IPS-15b (cell line): Measurements from ENCODE around the gene GRK2.

ENCODE experiments used
- H3K27me3 ChIP-seq: one replicate; pipeline ENCODE4 v1.6.1; 2013; ENCODE audit warnings: low read length; ENCODE audit not compliant: control insufficient read depth, insufficient read depth
- H3K36me3 ChIP-seq: one replicate; pipeline ENCODE4 v1.6.1; 2013; ENCODE audit warnings: low read length; ENCODE audit not compliant: control insufficient read depth, insufficient read depth
- H3K4me1 ChIP-seq: one replicate; pipeline ENCODE4 v1.6.1; 2013; ENCODE audit warnings: mild to moderate bottlenecking, low read length; ENCODE audit not compliant: control insufficient read depth, insufficient read depth
- H3K4me3 ChIP-seq: one replicate; pipeline ENCODE4 v1.5.1; 2013; ENCODE audit warnings: low read depth, low read length
- H3K9ac ChIP-seq: one replicate; pipeline ENCODE4 v1.6.1; 2013; ENCODE audit warnings: low read depth, mild to moderate bottlenecking, low read length
- H3K9me3 ChIP-seq: one replicate; pipeline ENCODE4 v1.6.1; 2013; ENCODE audit warnings: mild to moderate bottlenecking, low read length; ENCODE audit not compliant: control insufficient read depth, insufficient read depth

GRK2 gene

GRCh38 chr11:67242548-67242947 lies 23.7 kb upstream of the GRK2 start:
- H3K9me3 ChIP-seq, result no peaks in the 10 kb centered on the region
- peak overlapping the region; percentile 11 for H3K4me3 ChIP-seq
- H3K27me3 ChIP-seq, result no peaks in the 10 kb centered on the region
- no peak overlapping the region for H3K9ac ChIP-seq
- H3K4me1 ChIP-seq, result peaks cover 19% of the 10 kb centered on the region
- peaks cover 35% of the 10 kb centered on the region for H3K36me3 ChIP-seq

GRCh38 chr11:67243051-67243450 lies 23.2 kb upstream of the GRK2 start:
- no peaks in the 10 kb centered on the region for H3K27me3 ChIP-seq
- H3K4me3 ChIP-seq, result peak overlapping the region; percentile 5
- peak overlapping the region; percentile 8 for H3K9ac ChIP-seq
- H3K36me3 ChIP-seq, result peaks cover 39% of the 10 kb centered on the region
- H3K4me1 ChIP-seq, result peaks cover 19% of the 10 kb centered on the region
- H3K9me3 ChIP-seq, result no peaks in the 10 kb centered on the region

- H3K9me3 ChIP-seq, result no peaks in the 10 kb centered on the region
- H3K4me1 ChIP-seq, result peaks cover 5% of the 10 kb centered on the region
- no peak overlapping the region for H3K9ac ChIP-seq
- H3K36me3 ChIP-seq, result peaks cover 59% of the 10 kb centered on the region
- H3K4me3 ChIP-seq, result no peak overlapping the region
- no peaks in the 10 kb centered on the region for H3K27me3 ChIP-seq
These were observed 21.2 kb upstream of the GRK2 start for GRCh38 chr11:67245046-67245445.

- H3K9ac ChIP-seq, result no peak overlapping the region
These were observed 18.2 kb upstream of the GRK2 start for GRCh38 chr11:67247946-67248550.

GRCh38 chr11:67248653-67249052 lies 17.6 kb upstream of the GRK2 start:
- Histone ChIP-seq H3K4me3 (no peak overlapping the region), H3K4me1 (no peaks in the 10 kb centered on the region), H3K9ac (no peak overlapping the region), H3K9me3 (no peaks in the 10 kb centered on the region), H3K27me3 (no peaks in the 10 kb centered on the region), H3K36me3 (peaks cover 84% of the 10 kb centered on the region)

More at GRCh38 chr11:67247946-67248550, 18.2 kb upstream of the GRK2 start:
- H3K36me3 ChIP-seq, result peaks cover 84% of the 10 kb centered on the region
- H3K4me3 ChIP-seq, result no peak overlapping the region
- H3K4me1 ChIP-seq, result no peaks in the 10 kb centered on the region
- no peaks in the 10 kb centered on the region for H3K9me3 ChIP-seq
- no peaks in the 10 kb centered on the region for H3K27me3 ChIP-seq

- Histone ChIP-seq H3K9me3 (no peaks in the 10 kb centered on the region), H3K4me3 (no peak overlapping the region), H3K4me1 (no peaks in the 10 kb centered on the region), H3K27me3 (no peaks in the 10 kb centered on the region), H3K36me3 (peaks cover 91% of the 10 kb centered on the region), H3K9ac (no peak overlapping the region)
These were observed 15.9 kb upstream of the GRK2 start for GRCh38 chr11:67250059-67251043.

- no peak overlapping the region for H3K9ac ChIP-seq
- no peaks in the 10 kb centered on the region for H3K27me3 ChIP-seq
- no peaks in the 10 kb centered on the region for H3K9me3 ChIP-seq
- H3K36me3 ChIP-seq, result peaks cover 91% of the 10 kb centered on the region
- no peak overlapping the region for H3K4me3 ChIP-seq
- no peaks in the 10 kb centered on the region for H3K4me1 ChIP-seq
These were observed 14.4 kb upstream of the GRK2 start for GRCh38 chr11:67251841-67252240.

GRCh38 chr11:67252831-67253239 lies 13.4 kb upstream of the GRK2 start:
- H3K4me1 ChIP-seq, result no peaks in the 10 kb centered on the region
- H3K27me3 ChIP-seq, result no peaks in the 10 kb centered on the region
- H3K4me3 ChIP-seq, result no peak overlapping the region
- H3K9me3 ChIP-seq, result no peaks in the 10 kb centered on the region
- no peak overlapping the region for H3K9ac ChIP-seq
- peaks cover 86% of the 10 kb centered on the region for H3K36me3 ChIP-seq

GRCh38 chr11:67253872-67254624 lies 12.2 kb upstream of the GRK2 start:
- H3K4me1 ChIP-seq, result no peaks in the 10 kb centered on the region
- H3K4me3 ChIP-seq, result no peak overlapping the region
- H3K9ac ChIP-seq, result no peak overlapping the region
- peaks cover 74% of the 10 kb centered on the region for H3K36me3 ChIP-seq
- H3K9me3 ChIP-seq, result no peaks in the 10 kb centered on the region
- H3K27me3 ChIP-seq, result no peaks in the 10 kb centered on the region

- Histone ChIP-seq H3K9ac (no peak overlapping the region), H3K27me3 (no peaks in the 10 kb centered on the region), H3K36me3 (peaks cover 67% of the 10 kb centered on the region), H3K4me3 (no peak overlapping the region), H3K4me1 (no peaks in the 10 kb centered on the region), H3K9me3 (no peaks in the 10 kb centered on the region)
These were observed 11.5 kb upstream of the GRK2 start for GRCh38 chr11:67254798-67255197.

GRCh38 chr11:67255353-67255752 lies 10.9 kb upstream of the GRK2 start:
- Histone ChIP-seq H3K9ac (no peak overlapping the region), H3K36me3 (peaks cover 61% of the 10 kb centered on the region), H3K4me3 (no peak overlapping the region), H3K9me3 (no peaks in the 10 kb centered on the region), H3K4me1 (no peaks in the 10 kb centered on the region), H3K27me3 (no peaks in the 10 kb centered on the region)
